Choroid plexus epithelial cell (primary cell): ENCODE data around the gene PXT1.
"Not testable (repeated sequence)": the region's sequence is repeated elsewhere in the genome, so short reads cannot be mapped to it uniquely, and the experiment has no call there.

ENCODE experiments used
- DNase-seq: peaks from one replicate; pipeline ENCODE4 v3.0.0-alpha.2; 2010; ENCODE audit warnings: low read depth
- H3K4me3 ChIP-seq: 2 replicates; pipeline ENCODE4 v1.5.1; 2011; ENCODE audit warnings: low read depth, mild to moderate bottlenecking, control low read depth, low read length, moderate library complexity
- CTCF ChIP-seq: conservative IDR thresholded peaks from 2 replicates; pipeline ENCODE4 v1.5.1; 2011; ENCODE audit warnings: low read depth, mild to moderate bottlenecking, control low read depth, inconsistent platforms, low read length, moderate library complexity

The PXT1 gene

DNA sequence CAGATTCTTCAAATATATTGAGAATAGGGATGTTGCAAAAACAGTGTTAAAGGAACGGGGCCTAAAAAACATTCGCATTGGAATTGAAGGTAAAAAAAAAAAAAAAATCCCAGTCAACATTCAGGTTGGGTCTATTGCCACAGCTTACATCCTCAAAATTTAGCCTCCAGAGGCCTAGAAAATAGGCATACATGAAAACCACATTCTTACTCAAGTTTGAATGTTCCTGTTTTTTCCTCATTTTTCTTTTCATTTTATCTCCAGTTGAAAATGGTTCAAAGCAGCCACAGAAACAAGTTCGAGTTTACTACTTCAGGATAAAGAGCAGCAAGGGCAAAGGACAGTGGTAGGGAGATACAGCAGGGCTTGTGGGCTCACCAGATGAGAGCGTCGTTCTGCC is 42.1 kb upstream of the PXT1 start:
- DNase-seq: no peak
- no peak for TF ChIP-seq CTCF
- no peak overlapping the region for H3K4me3 ChIP-seq

DNA sequence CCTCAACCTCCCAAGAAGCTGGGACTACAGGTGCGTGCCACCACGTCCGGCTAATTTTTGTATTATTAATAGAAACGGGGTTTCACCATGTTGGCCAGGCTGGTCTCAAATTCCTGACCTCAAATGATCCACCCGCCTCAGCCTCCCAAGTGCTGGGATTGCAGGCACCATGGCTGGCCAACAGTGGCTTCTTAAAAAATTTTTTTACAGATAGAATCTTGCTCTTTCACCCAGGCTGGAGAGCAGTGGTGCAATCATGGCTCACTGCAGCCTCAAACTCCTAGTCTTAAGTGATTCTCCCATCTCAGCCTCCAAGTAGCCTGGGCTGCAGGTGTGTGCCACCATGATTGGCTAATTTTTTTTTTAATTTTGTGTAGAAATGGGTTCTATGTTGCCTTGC is 40.7 kb upstream of the PXT1 start:
- H3K4me3 ChIP-seq, DNase-seq: not testable (repeated sequence)

DNA sequence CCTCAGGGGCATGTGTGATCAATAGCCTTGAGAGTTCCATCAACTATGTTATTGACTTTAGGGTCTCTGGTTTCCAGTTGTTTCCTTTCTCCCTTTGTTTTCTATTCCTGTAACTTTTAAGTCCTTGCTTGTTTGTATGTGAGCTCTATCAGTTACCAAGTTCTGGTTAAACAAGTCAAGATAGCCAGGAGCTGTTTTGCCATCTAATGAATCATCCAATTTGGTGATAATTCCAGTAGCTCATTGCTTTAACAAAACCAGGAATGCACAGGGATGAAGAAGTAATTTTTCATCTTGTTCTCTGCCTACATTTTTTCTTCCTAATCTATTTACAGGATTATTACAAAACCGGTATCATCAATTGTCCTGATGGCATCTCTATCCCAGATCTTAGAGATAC is 36.6 kb upstream of the PXT1 start:
- no peak overlapping the region for H3K4me3 ChIP-seq
- TF ChIP-seq CTCF: no peak
- DNase-seq: no peak

- H3K4me3 ChIP-seq: no peak overlapping the region
- DNase-seq: no peak
- no peak for TF ChIP-seq CTCF
Observed at GRCh38 chr6:36478051-36478526, 35.4 kb upstream of the PXT1 start.

DNA sequence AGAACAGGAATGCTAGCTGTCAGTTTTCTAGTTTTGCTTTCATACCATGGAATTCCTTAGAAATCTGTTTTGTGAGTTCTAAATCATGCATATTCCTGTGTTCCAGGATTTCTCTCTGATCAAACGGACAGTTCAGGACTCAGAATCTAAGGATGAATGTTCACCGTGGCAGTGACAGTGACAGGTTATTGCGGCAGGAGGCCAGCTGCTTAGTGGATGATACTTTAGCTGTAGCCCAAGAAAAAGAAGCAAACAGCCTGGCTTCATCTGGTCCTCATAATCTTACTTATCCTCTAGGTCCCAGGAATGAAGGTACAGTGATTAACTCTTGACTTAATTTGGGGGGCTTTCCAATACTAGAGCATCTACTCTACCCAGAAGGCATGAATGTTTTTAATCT is 27.3 kb upstream of the PXT1 start:
- DNase-seq: no peak
- no peak overlapping the region for H3K4me3 ChIP-seq
- TF ChIP-seq CTCF: no peak

GRCh38 chr6:36469148-36469661 is 26.6 kb upstream of the PXT1 start:
- H3K4me3 ChIP-seq: no peak overlapping the region
- TF ChIP-seq CTCF: no peak
- DNase-seq: no peak

DNA sequence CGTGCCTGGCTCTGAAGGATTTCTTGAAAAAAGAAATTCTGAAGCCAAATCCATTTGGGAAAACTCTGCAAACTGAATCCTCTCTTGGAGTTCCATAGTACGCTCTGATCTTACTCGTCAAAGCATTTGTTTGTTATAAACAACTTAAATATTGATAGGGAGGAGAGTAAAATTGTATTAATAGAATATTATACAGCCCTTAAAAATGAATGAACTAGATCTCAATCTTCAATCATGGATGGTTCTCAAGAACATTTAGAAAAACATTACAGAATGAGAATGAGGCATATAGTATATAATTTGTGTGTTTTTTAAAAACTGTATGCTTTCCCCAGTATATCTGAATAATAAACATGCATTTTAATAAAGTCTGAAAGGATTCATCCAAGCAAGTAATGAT is 25.0 kb upstream of the PXT1 start:
- H3K4me3 ChIP-seq: no peak overlapping the region
- TF ChIP-seq CTCF: no peak

More for the DNA sequence above, 25.0 kb upstream of the PXT1 start:
- no peak for DNase-seq
